22Rv1 (cell line): ENCODE measurements around the gene S100A13.

Experiments
- H3K27ac ChIP-seq: fragments of 450-650 bp; 2 replicates; pipeline ENCODE4 v1.5.1; 2017
- CTCF ChIP-seq: fragments of 450-650 bp; IDR thresholded peaks from 2 replicates; pipeline ENCODE4 v1.5.1; 2017; ENCODE audit warnings: mild to moderate bottlenecking
- ZFX ChIP-seq: fragments of 450-650 bp; IDR thresholded peaks from 2 replicates; pipeline ENCODE4 v1.6.1; 2017; ENCODE audit warnings: antibody characterized with exemption, borderline replicate concordance

S100A13 gene

GRCh38 chr1:153614906-153615305, 12.4 kb downstream of the S100A13 start:
- no peak overlapping the region for H3K27ac ChIP-seq
- TF ChIP-seq CTCF (no peak), ZFX (no peak)

- TF ChIP-seq CTCF (no peak), ZFX (no peak)
- H3K27ac ChIP-seq, result no peak overlapping the region
Measured at GRCh38 chr1:153614189-153614900, 13.0 kb downstream of the S100A13 start.

GRCh38 chr1:153613406-153613805, 13.9 kb downstream of the S100A13 start:
- no peak overlapping the region for H3K27ac ChIP-seq
- TF ChIP-seq ZFX, result no peak
- no peak for TF ChIP-seq CTCF

GRCh38 chr1:153612755-153613331, 14.5 kb downstream of the S100A13 start, which contains the start of gene S100A16:
Gene S100A16 (minus strand): TSS chr1:153613137. CDS start chr1:153608151, 4,986 bp downstream.
- TF ChIP-seq ZFX, result no peak
- H3K27ac ChIP-seq, result no peak within 1 kb of the TSS

GRCh38 chr1:153612111-153612754, 15.1 kb downstream of the S100A13 start:
- no peak overlapping the region for H3K27ac ChIP-seq
- TF ChIP-seq CTCF (no peak), ZFX (no peak)

- TF ChIP-seq CTCF (no peak), ZFX (no peak)
- H3K27ac ChIP-seq, result no peak overlapping the region
Measured at GRCh38 chr1:153611356-153611755, 15.9 kb downstream of the S100A13 start.

- TF ChIP-seq CTCF, result no peak
- no peak for TF ChIP-seq ZFX
- H3K27ac ChIP-seq, result no peak overlapping the region
Measured at GRCh38 chr1:153610811-153611301, 16.4 kb downstream of the S100A13 start.
